K562 (cell line): ENCODE data around the gene COL15A1. TPM values are rescaled to one million over a fixed set of nuclear protein-coding genes. Genes with fewer than 3 reads are reported as not detected.

Experiments
- CREB1 ChIP-seq, 2 experiments: sonication (generic) in 1 of 2; formaldehyde crosslinking in 1 of 2; IDR thresholded peaks; 2 replicates each; pipeline versions ENCODE4 v1.6.1 to v1.8.0; 2012 to 2022; ENCODE audit warnings: inconsistent platforms in 1 of 2, mild to moderate bottlenecking in 1 of 2, missing genetic modification reagents in 1 of 2, moderate library complexity in 1 of 2
- DMBX1 ChIP-seq: fragments of 250-450 bp; sonication (Bioruptor Pico); IDR thresholded peaks from 2 replicates; pipeline ENCODE4 v1.8.0; 2022; ENCODE audit warnings: inconsistent platforms, mild to moderate bottlenecking, moderate library complexity, borderline replicate concordance
- DNMT1 ChIP-seq: fragments of 450-650 bp; IDR thresholded peaks from 2 replicates; pipeline ENCODE4 v1.6.1; 2016; ENCODE audit warnings: antibody characterized with exemption, mild to moderate bottlenecking
- E2F5 ChIP-seq: sonication (generic); formaldehyde crosslinking; IDR thresholded peaks from 2 replicates; pipeline ENCODE4 v1.8.0; 2022; ENCODE audit warnings: mild to moderate bottlenecking, missing genetic modification reagents
- EHMT2 ChIP-seq: fragments of 450-650 bp; IDR thresholded peaks from 2 replicates; pipeline ENCODE4 v1.6.1; 2018; ENCODE audit warnings: antibody characterized with exemption
- FOS ChIP-seq: IDR thresholded peaks from 3 replicates; pipeline ENCODE4 v1.6.1; 2011; ENCODE audit not compliant: insufficient read length; ENCODE audit errors: extremely low read depth
- GATA2 ChIP-seq: sonication (generic); formaldehyde crosslinking; IDR thresholded peaks from 2 replicates; pipeline ENCODE4 v1.4.0; 2020; ENCODE audit warnings: mild to moderate bottlenecking, missing genetic modification reagents
- GATAD2A ChIP-seq: fragments of 450-650 bp; IDR thresholded peaks from 2 replicates; pipeline ENCODE4 v1.6.1; 2017
- KLF1 ChIP-seq: fragments of 450-650 bp; IDR thresholded peaks from 2 replicates; pipeline ENCODE4 v1.6.1; 2016; ENCODE audit warnings: missing genetic modification characterization, missing compliant biosample characterization
- KLF6 ChIP-seq: fragments of 250-450 bp; sonication (Bioruptor Pico); IDR thresholded peaks from 2 replicates; pipeline ENCODE4 v1.4.0; 2020; ENCODE audit warnings: mild to moderate bottlenecking, moderate library complexity, borderline replicate concordance
- MAZ ChIP-seq, 2 experiments: fragments of 450-650 bp in 1 of 2; sonication (generic) in 1 of 2; formaldehyde crosslinking; IDR thresholded peaks in 1 of 2; conservative IDR thresholded peaks in 1 of 2; 2 replicates each; pipeline versions ENCODE4 v1.4.0 to v1.5.0; 2020; ENCODE audit warnings: mild to moderate bottlenecking in 1 of 2, missing genetic modification reagents in 1 of 2
- NCOA2 ChIP-seq, 2 experiments: fragments of 450-650 bp; IDR thresholded peaks; 2 replicates each; pipeline ENCODE4 v1.6.1; 2018; ENCODE audit warnings: mild to moderate bottlenecking in 2 of 2, moderate library complexity in 1 of 2; ENCODE audit not compliant: partially characterized antibody in 2 of 2
- NCOA4 ChIP-seq: fragments of 450-650 bp; IDR thresholded peaks from 2 replicates; pipeline ENCODE4 v1.6.1; 2018; ENCODE audit warnings: mild to moderate bottlenecking; ENCODE audit not compliant: partially characterized antibody
- NFRKB ChIP-seq: fragments of 450-650 bp; IDR thresholded peaks from 2 replicates; pipeline ENCODE4 v1.6.1; 2016; ENCODE audit warnings: low read depth
- NR1H2 ChIP-seq: sonication (generic); formaldehyde crosslinking; IDR thresholded peaks from 2 replicates; pipeline ENCODE4 v1.4.0; 2020; ENCODE audit warnings: mild to moderate bottlenecking, missing genetic modification reagents
- PHB2 ChIP-seq: fragments of 450-650 bp; IDR thresholded peaks from 2 replicates; pipeline ENCODE4 v1.6.1; 2017; ENCODE audit warnings: low read depth
- PTTG1 ChIP-seq: fragments of 450-650 bp; IDR thresholded peaks from 2 replicates; pipeline ENCODE4 v1.6.1; 2016; ENCODE audit warnings: low read depth, mild to moderate bottlenecking, missing genetic modification characterization, missing compliant biosample characterization
- RAD51 ChIP-seq: fragments of 450-650 bp; IDR thresholded peaks from 2 replicates; pipeline ENCODE4 v1.7.1; 2016; ENCODE audit warnings: low read depth, mild to moderate bottlenecking, borderline replicate concordance
- STAT5B ChIP-seq: fragments of 250-450 bp; sonication (Bioruptor Pico); IDR thresholded peaks from 2 replicates; pipeline ENCODE4 v1.8.0; 2021; ENCODE audit warnings: mild to moderate bottlenecking, inconsistent platforms
- TAF7 ChIP-seq: fragments of 450-650 bp; IDR thresholded peaks from 2 replicates; pipeline ENCODE4 v1.6.1; 2016; ENCODE audit warnings: missing genetic modification characterization, missing compliant biosample characterization
- TBL1XR1 ChIP-seq, 2 experiments: IDR thresholded peaks; 2 replicates each; pipeline ENCODE4 v1.6.1; 2012; ENCODE audit warnings: improper control_type of control experiment in 2 of 2, low read length in 2 of 2, mild to moderate bottlenecking in 1 of 2
- THRB ChIP-seq: fragments of 450-650 bp; formaldehyde crosslinking; conservative IDR thresholded peaks from 2 replicates; pipeline ENCODE4 v1.4.0; 2022; ENCODE audit warnings: mild to moderate bottlenecking, missing genetic modification characterization
- U2AF2 ChIP-seq: fragments of 200-400 bp; formaldehyde crosslinking; optimal IDR thresholded peaks from 2 replicates; pipeline ENCODE3; 2017; ENCODE audit warnings: low read depth, mild to moderate bottlenecking, low read length
- YY1 ChIP-seq, 3 experiments: IDR thresholded peaks; 2 replicates each; pipeline ENCODE4 v1.6.1; 2011; ENCODE audit warnings: low read length in 2 of 3, mild to moderate bottlenecking in 2 of 3, moderate library complexity in 2 of 3, borderline replicate concordance in 1 of 3, control low read depth in 1 of 3, low read depth in 1 of 3; ENCODE audit not compliant: insufficient read depth in 3 of 3, insufficient replicate concordance in 2 of 3, control insufficient read depth in 1 of 3, insufficient read length in 1 of 3; ENCODE audit errors: extremely low read depth in 1 of 3
- ZFP30 ChIP-seq: fragments of 250-450 bp; sonication (Bioruptor Pico); IDR thresholded peaks from 2 replicates; pipeline ENCODE4 v1.8.0; 2022; ENCODE audit warnings: moderate library complexity, mild to moderate bottlenecking, inconsistent platforms, borderline replicate concordance
- ZNF699 ChIP-seq: fragments of 250-450 bp; sonication (Bioruptor Pico); IDR thresholded peaks from 2 replicates; pipeline ENCODE4 v1.8.0; 2021; ENCODE audit warnings: mild to moderate bottlenecking, moderate library complexity; ENCODE audit not compliant: insufficient replicate concordance
- polyA plus RNA-seq, 8 experiments: library from polyadenylated mRNA; depleted of rRNA in 4 of 8; stranded (reverse) in 5 of 8; unstranded in 3 of 8; fragments of >200 nt; fragmentation: Nextera tagmentation in 2 of 8; fragmentation: Illumina TruSeq in 1 of 8; extraction: Ambion mirVana in 2 of 8; extraction: Trizol in 1 of 8; gene quantifications; 2 replicates each; pipeline versions ENCODE4 v1.2.1 to v1.2.3, GENCODE V29; 2011 to 2014; ENCODE audit warnings: inconsistent platforms in 1 of 8, missing spikeins in 1 of 8
- total RNA-seq, 7 experiments: library from RNA; depleted of rRNA in 6 of 7; stranded (reverse); fragments of >200 nt in 6 of 7; fragmentation: Illumina TruSeq in 2 of 7; extraction: Trizol in 2 of 7; gene quantifications; 2 replicates each; pipeline versions ENCODE4 v1.2.1 to v1.2.3, GENCODE V29; 2011 to 2021; ENCODE audit warnings: low replicate concordance in 1 of 7

The COL15A1 gene
- total and polyA plus RNA-seq, 9 of the 15 experiments (the other 6 are each of a cell fraction or from before 2014, with no cell fraction given), result 0.46 to 5.1 (median 2.6) TPM

- no peak for TF ChIP-seq ZFP30 (CRISPR knock-in tag)
- no peak for TF ChIP-seq YY1 (IDR thresholded peaks at IDR 0.05; ENCODE audit: borderline replicate concordance in 1 of 3, control insufficient read depth in 1 of 3, extremely low read depth in 1 of 3, insufficient read depth in 3 of 3, insufficient read length in 1 of 3, insufficient replicate concordance in 2 of 3, low read depth in 1 of 3, low read length in 2 of 3)
- no peak for TF ChIP-seq U2AF2
- peak in 1 of 2 experiments; percentile 83; a peak in 2 of 4 replicates for TF ChIP-seq TBL1XR1 (IDR thresholded peaks at IDR 0.05; ENCODE audit: low read length in 2 of 2)
- peak; percentile 52; the same call in 1 of the 2 replicates for TF ChIP-seq DMBX1 (CRISPR knock-in tag)
- no peak for TF ChIP-seq FOS
- no peak for TF ChIP-seq PHB2
- TF ChIP-seq RAD51, result no peak
- TF ChIP-seq TAF7, result 0 out of 2 replicates have a peak, but pooled peaks have one; percentile 39
- TF ChIP-seq EHMT2, result 0 out of 2 replicates have a peak, but pooled peaks have one; percentile 32
- no peak; the same call in 1 of the 2 replicates for TF ChIP-seq KLF6
- TF ChIP-seq ZNF699 (CRISPR knock-in tag), result no peak
- TF ChIP-seq NFRKB, result peak; percentile 74
- no peak for TF ChIP-seq DNMT1
- peak; percentile 63 for TF ChIP-seq GATA2 (CRISPR knock-in tag)
- TF ChIP-seq PTTG1 (tag), result no peak
- peak; percentile 33; the same call in 1 of the 2 replicates for TF ChIP-seq CREB1 (IDR thresholded peaks at IDR 0.05)
- no peak for TF ChIP-seq CREB1 (CRISPR knock-in tag; IDR thresholded peaks at IDR 0.05)
- no peak for TF ChIP-seq E2F5 (CRISPR knock-in tag)
- TF ChIP-seq THRB (CRISPR knock-in tag), result no peak
- 0 out of 2 replicates have a peak, but pooled peaks have one; percentile 48 for TF ChIP-seq GATAD2A
- TF ChIP-seq STAT5B (CRISPR knock-in tag), result no peak
- no peak for TF ChIP-seq NCOA4
- peak in 1 of 2 experiments; percentile 89; a peak in 2 of 4 replicates for TF ChIP-seq MAZ (CRISPR knock-in tag; conservative IDR thresholded peaks at IDR 0.05 in 1 of 2, IDR thresholded peaks at IDR 0.05 in 1 of 2)
- peak in 1 of 2 experiments; percentile 10 for TF ChIP-seq NCOA2 (IDR thresholded peaks at IDR 0.05; ENCODE audit: partially characterized antibody in 2 of 2)
- TF ChIP-seq NR1H2 (CRISPR knock-in tag), result no peak
- TF ChIP-seq KLF1 (tag), result no peak
These were observed 131.7 kb downstream of the COL15A1 start (continued) for GRCh38 chr9:99075246-99075912.
